DMS114 treated with DMSO at 0.1 percent for 48 hours (cell line): ENCODE measurements around the gene SETDB2.
"Not testable (repeated sequence)": the region's sequence is repeated elsewhere in the genome, so short reads cannot be mapped to it uniquely, and the experiment has no call there.

Experiments
- DNase-seq: peaks from one replicate; lab custom pipeline; 2025; ENCODE audit not compliant: unreplicated experiment; lab: John Stamatoyannopoulos, UW

Gene SETDB2

GRCh38 chr13:49464621-49465325 lies 20.7 kb downstream of the SETDB2 start:
- DNase-seq, result no peak

GRCh38 chr13:49466292-49466838 lies 22.3 kb downstream of the SETDB2 start:
- DNase-seq, result no peak

GRCh38 chr13:49472186-49472585 lies 28.1 kb downstream of the SETDB2 start:
- DNase-seq, result no peak

GRCh38 chr13:49476529-49476928 lies 32.5 kb downstream of the SETDB2 start:
- DNase-seq, result no peak

- DNase-seq, result no peak
Measured at GRCh38 chr13:49481788-49482187, 37.7 kb downstream of the SETDB2 start.

- DNase-seq, result no peak
Measured at GRCh38 chr13:49488563-49488962, 44.5 kb downstream of the SETDB2 start.

GRCh38 chr13:49494645-49495044 lies 50.6 kb downstream of the SETDB2 start:
- no peak for DNase-seq

- DNase-seq, result peak; percentile 3
Measured at GRCh38 chr13:49495783-49496762, 52.0 kb downstream of the SETDB2 start, which contains the start of gene PHF11. TSS of gene PHF11 (plus strand) at chr13:49495953. CDS start at chr13:49496002, 49 bp downstream.

- DNase-seq, result not testable (repeated sequence)
Measured at GRCh38 chr13:49496837-49497236, 52.8 kb downstream of the SETDB2 start.

- no peak for DNase-seq
Measured at GRCh38 chr13:49497272-49497671, 53.2 kb downstream of the SETDB2 start.

- no peak for DNase-seq
Measured at GRCh38 chr13:49498206-49498605, 54.1 kb downstream of the SETDB2 start.

GRCh38 chr13:49499889-49500660 lies 56.0 kb downstream of the SETDB2 start:
- DNase-seq, result no peak

- DNase-seq, result no peak
Measured at GRCh38 chr13:49502954-49503353, 58.9 kb downstream of the SETDB2 start.

GRCh38 chr13:49503951-49504350 lies 59.9 kb downstream of the SETDB2 start:
- no peak for DNase-seq

GRCh38 chr13:49512578-49512977 lies 68.5 kb downstream of the SETDB2 start:
- DNase-seq, result no peak

- DNase-seq, result no peak
Measured at GRCh38 chr13:49516467-49516866, 72.4 kb downstream of the SETDB2 start.

GRCh38 chr13:49517461-49517860 lies 73.4 kb downstream of the SETDB2 start:
- no peak for DNase-seq

- no peak for DNase-seq
Measured at GRCh38 chr13:49521224-49521623, 77.2 kb downstream of the SETDB2 start.

GRCh38 chr13:49524740-49525501 lies 80.8 kb downstream of the SETDB2 start:
- DNase-seq, result no peak

GRCh38 chr13:49527123-49527522 lies 83.0 kb downstream of the SETDB2 start:
- no peak for DNase-seq
